Nephron (organoid): ENCODE results near the gene MSANTD7.
A peak's percentile ranks its signal among the peaks of the same experiment; 100 is the strongest.

Experiments used
- H3K27ac Mint-ChIP-seq, 3 experiments: 2 replicates each; pipeline ENCODE4 v1.8.0; 2020; ENCODE audit warnings: mixed read lengths in 3 of 3, mild to moderate bottlenecking in 2 of 3, moderate library complexity in 1 of 3
- H3K27me3 Mint-ChIP-seq: 2 replicates; pipeline ENCODE4 v1.8.0; 2021; ENCODE audit warnings: low read depth, mild to moderate bottlenecking, moderate library complexity, mixed read lengths
- H3K36me3 Mint-ChIP-seq: 2 replicates; pipeline ENCODE4 v1.8.0; 2020; ENCODE audit warnings: low read depth, mixed read lengths
- H3K4me1 Mint-ChIP-seq: 2 replicates; pipeline ENCODE4 v1.8.0; 2020; ENCODE audit warnings: mixed read lengths
- H3K4me3 Mint-ChIP-seq, 3 experiments: 2 replicates each; pipeline ENCODE4 v1.8.0; 2020; ENCODE audit warnings: mild to moderate bottlenecking in 3 of 3, mixed read lengths in 3 of 3, moderate library complexity in 2 of 3
- H3K9me3 Mint-ChIP-seq: 2 replicates; pipeline ENCODE4 v1.8.0; 2020; ENCODE audit warnings: mixed read lengths
- CTCF ChIP-seq, 3 experiments: fragments of 200-600 bp; sonication (generic); IDR thresholded peaks; one replicate each; pipeline ENCODE4 v1.5.0; 2021; ENCODE audit warnings: antibody characterized with exemption in 3 of 3; ENCODE audit not compliant: unreplicated experiment in 3 of 3

MSANTD7 gene

GRCh38 chr10:14840178-14840577 is 2.1 kb downstream of the MSANTD7 start:
- peaks cover 21% of the 10 kb centered on the region for H3K4me1 Mint-ChIP-seq
- H3K27ac Mint-ChIP-seq = peak overlapping the region in 2 of 3 experiments; percentile 38 to 100

GRCh38 chr10:14843327-14843988 is 5.4 kb downstream of the MSANTD7 start:
- Mint-ChIP-seq H3K4me3 (no peak overlapping the region), H3K27me3 (no peaks in the 10 kb centered on the region), H3K27ac (no peak overlapping the region), H3K4me1 (peaks cover 11% of the 10 kb centered on the region), H3K36me3 (peaks cover 47% of the 10 kb centered on the region), H3K9me3 (no peaks in the 10 kb centered on the region)
- no peak for TF ChIP-seq CTCF (IDR thresholded peaks at IDR 0.05; ENCODE audit: unreplicated experiment in 3 of 3)

More at GRCh38 chr10:14840178-14840577, 2.1 kb downstream of the MSANTD7 start:
- Mint-ChIP-seq H3K4me3 (peak overlapping the region; percentile 77 to 96 (median 92)), H3K9me3 (no peaks in the 10 kb centered on the region), H3K36me3 (peaks cover 45% of the 10 kb centered on the region), H3K27me3 (no peaks in the 10 kb centered on the region)
- TF ChIP-seq CTCF (IDR thresholded peaks at IDR 0.05; ENCODE audit: unreplicated experiment in 3 of 3) = no peak

GRCh38 chr10:14844948-14845347 is 6.8 kb downstream of the MSANTD7 start:
- Mint-ChIP-seq H3K27ac (no peak overlapping the region), H3K36me3 (peaks cover 45% of the 10 kb centered on the region), H3K27me3 (no peaks in the 10 kb centered on the region), H3K9me3 (no peaks in the 10 kb centered on the region), H3K4me3 (no peak overlapping the region), H3K4me1 (peaks cover 3% of the 10 kb centered on the region)
- TF ChIP-seq CTCF (IDR thresholded peaks at IDR 0.05; ENCODE audit: unreplicated experiment in 3 of 3) = no peak

GRCh38 chr10:14852236-14852635 is 14.1 kb downstream of the MSANTD7 start:
- Mint-ChIP-seq H3K27me3 (no peaks in the 10 kb centered on the region), H3K36me3 (peaks cover 19% of the 10 kb centered on the region), H3K9me3 (no peaks in the 10 kb centered on the region), H3K4me3 (no peak overlapping the region), H3K4me1 (no peaks in the 10 kb centered on the region), H3K27ac (no peak overlapping the region)
- TF ChIP-seq CTCF (IDR thresholded peaks at IDR 0.05; ENCODE audit: unreplicated experiment in 3 of 3) = no peak

GRCh38 chr10:14855453-14855852 is 17.3 kb downstream of the MSANTD7 start:
- TF ChIP-seq CTCF (IDR thresholded peaks at IDR 0.05; ENCODE audit: unreplicated experiment in 3 of 3) = no peak
- no peaks in the 10 kb centered on the region for H3K27me3 Mint-ChIP-seq
- no peak overlapping the region for H3K4me3 Mint-ChIP-seq
- H3K27ac Mint-ChIP-seq = no peak overlapping the region
- H3K9me3 Mint-ChIP-seq = no peaks in the 10 kb centered on the region
- H3K4me1 Mint-ChIP-seq = no peaks in the 10 kb centered on the region
- H3K36me3 Mint-ChIP-seq = peaks cover 21% of the 10 kb centered on the region

GRCh38 chr10:14858338-14858960 is 20.3 kb downstream of the MSANTD7 start:
- H3K9me3 Mint-ChIP-seq = no peaks in the 10 kb centered on the region
- H3K4me1 Mint-ChIP-seq = no peaks in the 10 kb centered on the region
- no peak for TF ChIP-seq CTCF (IDR thresholded peaks at IDR 0.05; ENCODE audit: unreplicated experiment in 3 of 3)
- H3K36me3 Mint-ChIP-seq = peaks cover 19% of the 10 kb centered on the region
- H3K4me3 Mint-ChIP-seq = no peak overlapping the region
- H3K27ac Mint-ChIP-seq = no peak overlapping the region
- no peaks in the 10 kb centered on the region for H3K27me3 Mint-ChIP-seq
